Tibial nerve (tissue), 4 donors: ENCODE data around the gene PPP2R5B. TPM values are rescaled to one million over a fixed set of nuclear protein-coding genes. Genes with fewer than 3 reads are reported as not detected.

Experiments
- DNase-seq, 2 donors: peaks; one replicate each; pipeline ENCODE4 v3.0.0-alpha.2; 2019; ENCODE audit warnings: low spot score in 2 of 2
- H3K27ac ChIP-seq, 4 donors: fragments of 200-600 bp; sonication (generic) in 3 of 4; one replicate each; pipeline ENCODE4 v1.5.1; 2017 to 2019; ENCODE audit warnings: mild to moderate bottlenecking in 1 of 4
- H3K27me3 ChIP-seq, 2 donors: fragments of 200-600 bp; sonication (generic) in 1 of 2; one replicate each; pipeline versions ENCODE4 v1.5.1 to v1.6.0; 2017 to 2019
- H3K36me3 ChIP-seq, 3 donors: fragments of 200-600 bp; sonication (generic); one replicate each; pipeline ENCODE4 v1.5.1; 2018 to 2019
- H3K4me1 ChIP-seq, 4 donors: fragments of 200-600 bp; sonication (generic) in 3 of 4; one replicate each; pipeline ENCODE4 v1.5.1; 2017 to 2019
- H3K4me3 ChIP-seq, 4 donors: fragments of 200-600 bp; sonication (generic) in 3 of 4; one replicate each; pipeline ENCODE4 v1.5.1; 2017 to 2019; ENCODE audit warnings: mild to moderate bottlenecking in 1 of 4, moderate library complexity in 1 of 4
- H3K9me3 ChIP-seq, 4 donors: fragments of 200-600 bp; sonication (generic) in 3 of 4; one replicate each; pipeline ENCODE4 v1.5.1; 2017 to 2019
- CTCF ChIP-seq, 5 experiments: fragments of 200-600 bp in 3 of 5; fragments of 450-650 bp in 2 of 5; sonication (generic) in 3 of 5; IDR thresholded peaks; one replicate each; pipeline ENCODE4 v1.5.1; 2016 to 2019; ENCODE audit warnings: antibody characterized with exemption in 5 of 5, mild to moderate bottlenecking in 3 of 5, moderate library complexity in 2 of 5
- EP300 ChIP-seq, 2 donors: sonication (generic); formaldehyde crosslinking; IDR thresholded peaks; one replicate each; pipeline ENCODE4 v1.6.1; 2017; ENCODE audit warnings: antibody characterized with exemption in 2 of 2, mild to moderate bottlenecking in 1 of 2
- POLR2A ChIP-seq, 2 donors: fragments of 450-650 bp; IDR thresholded peaks; one replicate each; pipeline ENCODE4 v1.6.1; 2017; ENCODE audit warnings: antibody characterized with exemption in 2 of 2, mild to moderate bottlenecking in 2 of 2, moderate library complexity in 2 of 2
- WGBS, 2 donors: methylation state at CpG; one replicate each; pipeline ENCODE4 v1.1.5; 2018; 5-methylcytosine and 5-hydroxymethylcytosine counted together
- total RNA-seq, 4 donors: library from RNA; depleted of rRNA; stranded (reverse); fragments of >200 nt; gene quantifications; one replicate each; pipeline ENCODE4 v1.1.0, GENCODE V29; 2016

The PPP2R5B gene
- total RNA-seq, 4 donors from 2014 or later: 10.7 to 21.4 (median 20.2) TPM

GRCh38 chr11:64963072-64963631 lies 38.7 kb downstream of the PPP2R5B start:
- no peaks in the 10 kb centered on the region for H3K36me3 ChIP-seq
- WGBS, 2 donors: 75 to 79% methylated on average over 5 of the region's 5 CpGs
- H3K9me3 ChIP-seq: no peaks in the 10 kb centered on the region
- no peak overlapping the region for H3K4me3 ChIP-seq
- H3K4me1 ChIP-seq: no peaks in the 10 kb centered on the region
- no peak for DNase-seq
- TF ChIP-seq CTCF (IDR thresholded peaks at IDR 0.05): no peak
- TF ChIP-seq EP300 (IDR thresholded peaks at IDR 0.05): no peak
- no peak for TF ChIP-seq POLR2A (IDR thresholded peaks at IDR 0.05)
- no peak overlapping the region for H3K27ac ChIP-seq
- H3K27me3 ChIP-seq: no peaks in the 10 kb centered on the region

- peaks cover 0 to 11% of the 10 kb centered on the region in 2 donors for H3K27me3 ChIP-seq
- H3K9me3 ChIP-seq: no peaks in the 10 kb centered on the region
- H3K27ac ChIP-seq: no peak overlapping the region
- WGBS, 2 donors: 90 to 95% methylated on average over 3 of the region's 3 CpGs
- no peaks in the 10 kb centered on the region for H3K36me3 ChIP-seq
- no peak overlapping the region for H3K4me3 ChIP-seq
- H3K4me1 ChIP-seq: peaks cover 0 to 10% (median 0%) of the 10 kb centered on the region in 4 donors
- TF ChIP-seq EP300 (IDR thresholded peaks at IDR 0.05) (no peak), CTCF (IDR thresholded peaks at IDR 0.05) (no peak), POLR2A (IDR thresholded peaks at IDR 0.05) (no peak)
- no peak for DNase-seq
These were observed 42.9 kb downstream of the PPP2R5B start for GRCh38 chr11:64967375-64967774.

GRCh38 chr11:64969209-64969608 lies 44.7 kb downstream of the PPP2R5B start:
- 45 to 48% methylated on average over 5 of the region's 5 CpGs for WGBS, 2 donors
- Histone ChIP-seq H3K9me3 (no peaks in the 10 kb centered on the region), H3K4me3 (no peak overlapping the region), H3K4me1 (peaks cover 0 to 11% (median 0%) of the 10 kb centered on the region in 4 donors), H3K27me3 (peaks cover 0 to 23% of the 10 kb centered on the region in 2 donors), H3K36me3 (no peaks in the 10 kb centered on the region), H3K27ac (no peak overlapping the region)
- TF ChIP-seq POLR2A (IDR thresholded peaks at IDR 0.05) (no peak), EP300 (IDR thresholded peaks at IDR 0.05) (no peak), CTCF (IDR thresholded peaks at IDR 0.05) (no peak)
- no peak for DNase-seq

- DNase-seq: no peak
- Histone ChIP-seq H3K4me1 (peaks cover 0 to 11% (median 0%) of the 10 kb centered on the region in 4 donors), H3K27me3 (peaks cover 0 to 23% of the 10 kb centered on the region in 2 donors), H3K27ac (no peak overlapping the region), H3K9me3 (no peaks in the 10 kb centered on the region), H3K36me3 (no peaks in the 10 kb centered on the region), H3K4me3 (no peak overlapping the region)
- TF ChIP-seq EP300 (IDR thresholded peaks at IDR 0.05) (no peak), POLR2A (IDR thresholded peaks at IDR 0.05) (no peak), CTCF (IDR thresholded peaks at IDR 0.05) (no peak)
- WGBS, 2 donors: 88 to 93% methylated on average over 8 of the region's 8 CpGs
These were observed 46.3 kb downstream of the PPP2R5B start for GRCh38 chr11:64970731-64971151.

- Histone ChIP-seq H3K36me3 (no peaks in the 10 kb centered on the region), H3K9me3 (no peaks in the 10 kb centered on the region), H3K27me3 (peaks cover 0 to 23% of the 10 kb centered on the region in 2 donors), H3K4me1 (peaks cover 0 to 11% (median 0%) of the 10 kb centered on the region in 4 donors), H3K27ac (peak within 1 kb of the TSS in 1 of 4 donors; percentile 25), H3K4me3 (peak within 1 kb of the TSS; percentile 0 to 30 (median 15))
- WGBS, 2 donors: 20 to 36% methylated on average over 37 to 57 of the region's 69 CpGs
- no peak for TF ChIP-seq POLR2A (IDR thresholded peaks at IDR 0.05)
- TF ChIP-seq EP300 (IDR thresholded peaks at IDR 0.05): peak in 1 of 2 donors; percentile 29
- TF ChIP-seq CTCF (IDR thresholded peaks at IDR 0.05): no peak
- DNase-seq: peak in 1 of 2 donors; percentile 55
These were observed 47.1 kb downstream of the PPP2R5B start, which contains the start of gene MAJIN for GRCh38 chr11:64971421-64972233. Gene MAJIN, minus strand, starts transcription at chr11:64972108. Its CDS starts 12,703 bp downstream, at chr11:64959405.
